PFSK-1 (cell line): ENCODE data around the gene TIGD7.

ENCODE experiments used
- POLR2AphosphoS5 ChIP-seq: IDR thresholded peaks from 2 replicates; pipeline ENCODE4 v1.6.1; 2012; ENCODE audit warnings: low read depth, mild to moderate bottlenecking, control low read depth, low read length, moderate library complexity
- SIN3A ChIP-seq: IDR thresholded peaks from 2 replicates; pipeline ENCODE4 v1.6.1; 2012; ENCODE audit warnings: mild to moderate bottlenecking, low read length, moderate library complexity, borderline replicate concordance; ENCODE audit not compliant: insufficient read depth

DNA sequence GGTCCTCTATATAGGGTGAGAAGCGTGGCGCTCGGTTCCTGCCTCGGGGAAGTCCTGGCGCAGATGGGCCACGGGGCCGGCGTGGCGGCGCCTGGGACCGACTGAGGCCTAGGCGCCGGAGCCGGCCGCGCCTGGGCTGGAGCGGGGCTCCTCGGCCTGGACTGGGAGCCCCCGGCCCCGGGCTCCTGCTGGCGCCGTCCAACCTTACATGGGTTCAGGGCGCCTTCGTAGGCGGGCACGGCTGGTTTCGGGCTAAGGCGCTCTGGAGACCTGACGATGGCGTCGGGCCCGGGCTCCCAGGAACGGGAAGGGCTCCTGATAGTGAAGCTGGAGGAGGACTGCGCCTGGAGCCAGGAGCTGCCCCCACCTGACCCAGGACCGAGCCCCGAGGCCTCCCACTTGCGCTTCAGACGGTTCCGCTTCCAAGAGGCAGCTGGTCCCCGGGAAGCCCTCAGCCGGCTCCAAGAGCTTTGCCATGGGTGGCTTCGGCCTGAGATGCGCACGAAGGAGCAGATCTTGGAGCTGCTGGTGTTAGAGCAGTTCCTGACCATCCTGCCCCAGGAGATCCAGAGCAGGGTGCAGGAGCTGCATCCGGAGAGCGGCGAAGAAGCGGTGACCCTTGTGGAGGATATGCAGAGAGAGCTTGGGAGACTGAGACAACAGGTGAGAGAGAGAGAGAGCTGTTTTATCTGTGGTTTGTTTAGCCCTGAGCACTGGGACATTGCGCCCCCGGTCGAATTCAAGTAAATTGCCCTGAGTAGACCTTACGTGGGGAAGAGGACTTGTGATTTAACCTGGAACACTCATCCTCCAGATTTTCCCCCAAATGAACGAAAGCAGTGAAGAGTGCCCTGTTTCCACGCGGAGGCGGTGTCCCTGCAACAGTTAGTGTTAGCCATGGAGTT lies 21.4 kb downstream of the TIGD7 start:
- TF ChIP-seq SIN3A (no peak), POLR2AphosphoS5 (no peak)
